Trophoblast cell (in vitro differentiated cells and primary cell): ENCODE measurements around the gene GFAP.

Source experiments
- DNase-seq, 2 donors: peaks; one replicate each; pipeline ENCODE4 v3.0.0-alpha.2; 2016
- H2AFZ ChIP-seq: 2 replicates; pipeline ENCODE4 v1.6.1; 2013; ENCODE audit warnings: low read length, moderate library complexity, mild to moderate bottlenecking; ENCODE audit not compliant: insufficient read depth, poor library complexity
- H2AK5ac ChIP-seq: 2 replicates; pipeline ENCODE4 v1.6.1; 2013; ENCODE audit warnings: mild to moderate bottlenecking, low read length
- H2BK120ac ChIP-seq: 2 replicates; pipeline ENCODE4 v1.6.1; 2013; ENCODE audit warnings: low read length, mild to moderate bottlenecking, moderate library complexity; ENCODE audit not compliant: insufficient read depth, poor library complexity
- H2BK12ac ChIP-seq: 2 replicates; pipeline ENCODE4 v1.6.1; 2013; ENCODE audit warnings: mild to moderate bottlenecking, low read length, moderate library complexity
- H2BK5ac ChIP-seq: 2 replicates; pipeline ENCODE4 v1.6.1; 2013; ENCODE audit warnings: low read length, low read depth, moderate library complexity, mild to moderate bottlenecking; ENCODE audit not compliant: poor library complexity
- H3K14ac ChIP-seq: 2 replicates; pipeline ENCODE4 v1.6.1; 2013; ENCODE audit warnings: mild to moderate bottlenecking, low read length
- H3K18ac ChIP-seq: 2 replicates; pipeline ENCODE4 v1.6.1; 2013; ENCODE audit warnings: mild to moderate bottlenecking, low read length
- H3K23ac ChIP-seq: 2 replicates; pipeline ENCODE4 v1.6.1; 2013; ENCODE audit warnings: low read length
- H3K27ac ChIP-seq: 2 replicates; pipeline ENCODE4 v1.5.1; 2013; ENCODE audit warnings: low read depth, mild to moderate bottlenecking, inconsistent platforms, low read length, moderate library complexity
- H3K27me3 ChIP-seq: 2 replicates; pipeline ENCODE4 v1.6.1; 2013; ENCODE audit warnings: inconsistent platforms, mild to moderate bottlenecking, low read length, moderate library complexity; ENCODE audit not compliant: insufficient read depth
- H3K36me3 ChIP-seq, 2 experiments: 1 replicate in 1 of 2; 2 replicates in 1 of 2; pipeline ENCODE4 v1.6.1; 2013; ENCODE audit warnings: low read length in 2 of 2, mild to moderate bottlenecking in 2 of 2, moderate library complexity in 1 of 2; ENCODE audit not compliant: insufficient read depth in 2 of 2, control insufficient read depth in 1 of 2
- H3K4ac ChIP-seq: 2 replicates; pipeline ENCODE4 v1.6.1; 2013; ENCODE audit warnings: low read depth, mild to moderate bottlenecking, low read length, moderate library complexity
- H3K4me1 ChIP-seq, 2 experiments: 1 replicate in 1 of 2; 2 replicates in 1 of 2; pipeline ENCODE4 v1.6.1; 2013; ENCODE audit warnings: low read length in 2 of 2, mild to moderate bottlenecking in 2 of 2, moderate library complexity in 1 of 2; ENCODE audit not compliant: insufficient read depth in 2 of 2, control insufficient read depth in 1 of 2
- H3K4me2 ChIP-seq: 2 replicates; pipeline ENCODE4 v1.6.1; 2013; ENCODE audit warnings: inconsistent platforms, mild to moderate bottlenecking, low read length, moderate library complexity
- H3K4me3 ChIP-seq: 2 replicates; pipeline ENCODE4 v1.5.1; 2013; ENCODE audit warnings: mild to moderate bottlenecking, low read depth, low read length, inconsistent platforms
- H3K79me1 ChIP-seq: one replicate; pipeline ENCODE4 v1.6.1; 2013; ENCODE audit warnings: low read length
- H3K79me2 ChIP-seq: 2 replicates; pipeline ENCODE4 v1.6.1; 2013; ENCODE audit warnings: low read length, mild to moderate bottlenecking; ENCODE audit not compliant: control insufficient read depth, insufficient read depth, poor library complexity
- H3K9ac ChIP-seq: 2 replicates; pipeline ENCODE4 v1.6.1; 2013; ENCODE audit warnings: mild to moderate bottlenecking, low read length
- H3K9me3 ChIP-seq: 2 replicates; pipeline ENCODE4 v1.6.1; 2013; ENCODE audit warnings: low read depth, mild to moderate bottlenecking, control low read depth, inconsistent platforms, low read length; ENCODE audit not compliant: insufficient read depth
- H4K12ac ChIP-seq: 2 replicates; pipeline ENCODE4 v1.6.1; 2013; ENCODE audit warnings: low read depth, mild to moderate bottlenecking, low read length, moderate library complexity
- H4K8ac ChIP-seq: 2 replicates; pipeline ENCODE4 v1.6.1; 2013; ENCODE audit warnings: low read depth, mild to moderate bottlenecking, low read length, moderate library complexity
- H4K91ac ChIP-seq: one replicate; pipeline ENCODE4 v1.6.1; 2013; ENCODE audit warnings: low read depth, mild to moderate bottlenecking, low read length, moderate library complexity
- WGBS: extraction: QIAGEN DNeasy Blood & Tissue Kit; methylation state at CpG from one replicate; pipeline ENCODE4 v1.1.7; 2013; ENCODE audit warnings: missing lambda C conversion rate; ENCODE audit not compliant: insufficient read length, insufficient coverage; ENCODE audit errors: extremely low coverage; 5-methylcytosine and 5-hydroxymethylcytosine counted together

The GFAP gene

GRCh38 chr17:44922136-44922535 lies 6.8 kb upstream of the GFAP start:
- H3K79me2 ChIP-seq: no peaks in the 10 kb centered on the region
- H4K8ac ChIP-seq: no peak overlapping the region
- H3K27me3 ChIP-seq: no peaks in the 10 kb centered on the region
- H2AFZ ChIP-seq: no peak overlapping the region
- no CpG with 5 or more reads among the region's 6 CpGs for WGBS
- H2BK5ac ChIP-seq: no peak overlapping the region
- H4K12ac ChIP-seq: no peak overlapping the region
- H3K14ac ChIP-seq: no peak overlapping the region
- H2BK12ac ChIP-seq: no peak overlapping the region
- H3K36me3 ChIP-seq: peaks cover 15 to 16% of the 10 kb centered on the region in 2 experiments
- no peak overlapping the region for H3K23ac ChIP-seq
- H4K91ac ChIP-seq: no peak overlapping the region
- H2AK5ac ChIP-seq: no peak overlapping the region
- H3K4me2 ChIP-seq: no peak overlapping the region
- DNase-seq: no peak
- no peaks in the 10 kb centered on the region for H3K9me3 ChIP-seq
- no peak overlapping the region for H3K18ac ChIP-seq
- H3K9ac ChIP-seq: no peak overlapping the region
- H3K4me1 ChIP-seq: no peaks in the 10 kb centered on the region
- H3K79me1 ChIP-seq: no peaks in the 10 kb centered on the region
- H3K4ac ChIP-seq: no peak overlapping the region
- H3K4me3 ChIP-seq: no peak overlapping the region
- H3K27ac ChIP-seq: no peak overlapping the region
- H2BK120ac ChIP-seq: no peak overlapping the region

DNA sequence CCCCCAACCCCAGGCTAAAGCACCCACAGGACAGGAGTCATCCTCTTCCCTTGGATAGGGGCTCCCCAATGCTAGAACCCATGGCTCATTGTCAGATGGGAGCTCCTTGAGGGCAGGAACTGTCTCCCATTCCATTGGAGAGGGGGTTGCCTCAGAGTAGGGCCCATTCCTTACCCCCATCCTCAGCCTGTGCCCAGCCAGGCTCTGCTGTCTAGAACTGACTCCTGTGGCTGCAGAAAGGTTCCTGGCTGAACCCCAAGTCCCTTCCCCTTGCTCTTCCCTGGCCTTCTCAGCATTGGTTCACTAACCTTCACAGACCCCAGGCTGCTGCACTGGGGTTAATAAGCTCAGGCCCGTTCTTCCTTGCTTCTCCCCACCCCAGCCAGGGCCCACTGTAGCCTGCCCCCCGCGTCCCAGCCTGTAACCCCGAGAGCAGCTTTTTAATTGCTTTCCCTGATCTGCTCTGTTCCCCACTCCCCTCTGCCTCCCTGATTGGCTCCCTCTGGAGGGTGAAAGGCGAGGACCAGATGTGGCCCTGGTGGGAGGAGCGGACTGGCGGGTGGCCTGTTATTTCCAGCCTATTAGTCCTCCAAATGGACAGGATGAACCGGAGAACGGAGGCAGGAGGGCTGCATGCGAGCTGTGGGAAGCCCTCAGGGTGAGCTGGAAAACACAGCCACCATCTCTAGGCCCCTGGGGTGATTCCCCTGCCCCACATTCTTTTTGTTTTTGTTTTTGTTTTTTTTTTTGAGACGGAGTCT lies 6.0 kb upstream of the GFAP start:
- no peak overlapping the region for H2BK120ac ChIP-seq
- no peak for DNase-seq

GRCh38 chr17:44920565-44920940 lies 5.3 kb upstream of the GFAP start:
- Histone ChIP-seq H3K79me2 (no peaks in the 10 kb centered on the region), H3K27ac (no peak overlapping the region), H3K4me1 (no peaks in the 10 kb centered on the region), H3K79me1 (no peaks in the 10 kb centered on the region), H2AFZ (no peak overlapping the region), H3K27me3 (no peaks in the 10 kb centered on the region), H3K9ac (no peak overlapping the region), H3K4ac (no peak overlapping the region), H4K91ac (no peak overlapping the region), H3K14ac (no peak overlapping the region), H3K36me3 (peaks cover 0 to 3% of the 10 kb centered on the region in 2 experiments), H2BK5ac (no peak overlapping the region), H3K18ac (no peak overlapping the region), H4K12ac (no peak overlapping the region), H3K4me3 (no peak overlapping the region), H2BK12ac (no peak overlapping the region), H2AK5ac (no peak overlapping the region), H3K9me3 (no peaks in the 10 kb centered on the region), H3K23ac (no peak overlapping the region), H4K8ac (no peak overlapping the region), H3K4me2 (no peak overlapping the region), H2BK120ac (no peak overlapping the region)
- DNase-seq: no peak
- no CpG with 5 or more reads among the region's 7 CpGs for WGBS

More for the DNA sequence above, 6.0 kb upstream of the GFAP start:
- Histone ChIP-seq H4K12ac (no peak overlapping the region), H2AK5ac (no peak overlapping the region), H3K79me2 (no peaks in the 10 kb centered on the region), H3K4me2 (no peak overlapping the region), H4K8ac (no peak overlapping the region), H2AFZ (no peak overlapping the region), H3K4me3 (no peak overlapping the region), H3K9me3 (no peaks in the 10 kb centered on the region), H3K23ac (no peak overlapping the region), H3K4me1 (no peaks in the 10 kb centered on the region), H3K27ac (no peak overlapping the region), H3K36me3 (peaks cover 6 to 9% of the 10 kb centered on the region in 2 experiments), H3K14ac (no peak overlapping the region), H2BK12ac (no peak overlapping the region), H3K79me1 (no peaks in the 10 kb centered on the region), H3K18ac (no peak overlapping the region), H2BK5ac (no peak overlapping the region), H4K91ac (no peak overlapping the region), H3K4ac (no peak overlapping the region), H3K27me3 (no peaks in the 10 kb centered on the region), H3K9ac (no peak overlapping the region)
- no CpG with 5 or more reads among the region's 11 CpGs for WGBS

DNA sequence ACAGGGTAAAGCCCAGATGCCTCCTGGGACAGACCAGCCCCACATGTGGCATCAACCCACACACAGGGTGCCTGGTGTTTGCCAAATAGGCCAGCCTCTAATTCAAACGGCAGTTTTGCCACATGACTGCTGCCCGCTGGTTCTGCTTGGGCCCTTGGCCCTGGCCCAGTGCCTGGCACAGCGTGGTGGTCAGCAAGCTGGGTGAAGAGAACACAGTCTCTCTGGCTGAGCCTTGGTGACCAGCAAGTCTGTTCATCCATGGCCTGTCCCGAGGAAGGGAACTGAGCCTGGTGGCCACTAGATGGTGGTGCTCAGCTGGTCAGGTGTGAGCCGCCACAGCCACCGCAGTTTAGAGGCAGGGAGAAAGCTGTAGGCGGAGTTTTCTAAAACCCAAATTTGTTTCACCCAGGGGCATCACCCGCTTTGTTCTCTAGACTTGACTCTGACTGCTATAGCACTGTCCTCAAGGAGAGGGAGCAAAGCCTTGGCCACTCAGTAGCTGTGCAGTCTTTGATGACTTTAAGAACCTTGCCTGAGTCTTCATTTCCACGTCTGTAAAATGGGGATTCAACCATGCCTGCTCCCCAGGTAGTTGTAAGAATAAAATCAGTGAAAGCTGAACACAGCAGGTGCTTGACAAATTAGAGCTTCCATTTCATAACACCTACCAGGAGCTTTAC lies 4.7 kb upstream of the GFAP start:
- Histone ChIP-seq H3K36me3 (peaks cover 0 to 3% of the 10 kb centered on the region in 2 experiments), H3K4me2 (no peak overlapping the region), H4K12ac (no peak overlapping the region), H3K4me3 (no peak overlapping the region), H2BK12ac (no peak overlapping the region), H2BK5ac (no peak overlapping the region), H4K8ac (no peak overlapping the region), H2AFZ (no peak overlapping the region), H3K27me3 (no peaks in the 10 kb centered on the region), H3K4ac (no peak overlapping the region), H3K79me2 (no peaks in the 10 kb centered on the region), H3K18ac (no peak overlapping the region), H3K23ac (no peak overlapping the region), H3K4me1 (no peaks in the 10 kb centered on the region), H3K27ac (no peak overlapping the region), H3K79me1 (no peaks in the 10 kb centered on the region), H2AK5ac (no peak overlapping the region), H3K14ac (no peak overlapping the region), H3K9me3 (no peaks in the 10 kb centered on the region), H2BK120ac (no peak overlapping the region), H3K9ac (no peak overlapping the region), H4K91ac (no peak overlapping the region)
- WGBS: no CpG with 5 or more reads among the region's 9 CpGs
- peak; percentile 72 to 78 for DNase-seq
